ENCODE measurements around the gene RCL1. TPM values are rescaled to one million over a fixed set of nuclear protein-coding genes. Genes with fewer than 3 reads are reported as not detected.
A peak's percentile ranks its signal among the peaks of the same experiment; 100 is the strongest.
"Not testable (repeated sequence)": the region's sequence is repeated elsewhere in the genome, so short reads cannot be mapped to it uniquely, and the experiment has no call there.

RCL1 gene
- total RNA-seq, 1 donor: 15.6 TPM

DNA sequence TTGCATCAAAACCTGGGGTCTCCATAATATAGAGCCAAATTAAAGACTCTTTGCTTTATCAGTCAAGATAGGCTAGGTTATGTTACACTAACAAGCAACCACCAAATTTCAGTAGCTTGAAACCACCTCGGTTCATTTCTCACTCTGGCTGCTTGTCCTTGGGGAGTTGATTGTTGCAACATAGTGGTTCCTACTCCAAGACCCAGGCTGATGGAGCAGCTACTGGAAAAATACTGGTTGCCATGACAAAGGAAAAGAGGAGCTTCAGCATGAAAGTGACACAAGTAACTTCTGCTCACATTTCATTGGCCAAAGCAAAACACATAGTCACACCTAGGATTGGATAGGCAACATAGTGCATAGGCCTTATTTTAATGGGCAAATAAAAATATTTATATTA lies 18.5 kb upstream of the RCL1 start:
- no peaks in the 10 kb centered on the region for H3K9me3 ChIP-seq (ENCODE audit: low read depth, low read length)
- DNase-seq (ENCODE audit: insufficient read length, low spot score, missing footprints): peak; percentile 88
- H4K20me1 ChIP-seq (ENCODE audit: insufficient read depth, low read length): no peaks in the 10 kb centered on the region
- H3K4me1 ChIP-seq (ENCODE audit: insufficient read depth, low read length): peaks cover 6% of the 10 kb centered on the region
- no peaks in the 10 kb centered on the region for H3K27me3 ChIP-seq (ENCODE audit: insufficient read depth, low read length)
- no peaks in the 10 kb centered on the region for H3K36me3 ChIP-seq (ENCODE audit: insufficient read depth, low read length)
- H3K4me3 ChIP-seq (ENCODE audit: insufficient read depth, low read length): no peak overlapping the region
- H3K27ac ChIP-seq (ENCODE audit: low read depth, low read length): no peak overlapping the region
- TF ChIP-seq, protein P1, sequence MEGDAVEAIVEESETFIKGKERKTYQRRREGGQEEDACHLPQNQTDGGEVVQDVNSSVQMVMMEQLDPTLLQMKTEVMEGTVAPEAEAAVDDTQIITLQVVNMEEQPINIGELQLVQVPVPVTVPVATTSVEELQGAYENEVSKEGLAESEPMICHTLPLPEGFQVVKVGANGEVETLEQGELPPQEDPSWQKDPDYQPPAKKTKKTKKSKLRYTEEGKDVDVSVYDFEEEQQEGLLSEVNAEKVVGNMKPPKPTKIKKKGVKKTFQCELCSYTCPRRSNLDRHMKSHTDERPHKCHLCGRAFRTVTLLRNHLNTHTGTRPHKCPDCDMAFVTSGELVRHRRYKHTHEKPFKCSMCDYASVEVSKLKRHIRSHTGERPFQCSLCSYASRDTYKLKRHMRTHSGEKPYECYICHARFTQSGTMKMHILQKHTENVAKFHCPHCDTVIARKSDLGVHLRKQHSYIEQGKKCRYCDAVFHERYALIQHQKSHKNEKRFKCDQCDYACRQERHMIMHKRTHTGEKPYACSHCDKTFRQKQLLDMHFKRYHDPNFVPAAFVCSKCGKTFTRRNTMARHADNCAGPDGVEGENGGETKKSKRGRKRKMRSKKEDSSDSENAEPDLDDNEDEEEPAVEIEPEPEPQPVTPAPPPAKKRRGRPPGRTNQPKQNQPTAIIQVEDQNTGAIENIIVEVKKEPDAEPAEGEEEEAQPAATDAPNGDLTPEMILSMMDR (IDR thresholded peaks at IDR 0.05; ENCODE audit: extremely low read depth, low read depth, low read length): no peak
- H3K79me2 ChIP-seq (ENCODE audit: insufficient read depth, low read length): no peaks in the 10 kb centered on the region
- no peak overlapping the region for H3K4me2 ChIP-seq (ENCODE audit: insufficient read depth, low read length)
- no peak overlapping the region for H2AFZ ChIP-seq (ENCODE audit: low read length)

DNA sequence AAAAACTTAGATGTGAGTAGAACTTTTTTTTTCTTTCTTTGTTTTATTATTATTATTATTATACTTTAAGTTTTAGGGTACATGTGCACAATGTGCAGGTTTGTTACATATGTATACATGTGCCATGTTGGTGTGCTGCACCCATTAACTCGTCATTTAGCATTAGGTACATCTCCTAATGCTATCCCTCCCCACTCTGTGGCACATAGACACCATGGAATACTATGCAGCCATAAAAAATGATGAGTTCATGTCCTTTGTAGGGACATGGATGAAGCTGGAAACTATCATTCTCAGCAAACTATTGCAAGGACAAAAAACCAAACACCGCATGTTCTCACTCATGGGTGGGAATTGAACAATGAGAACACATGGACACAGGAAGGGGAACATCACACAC lies 17.8 kb upstream of the RCL1 start:
- not testable (repeated sequence) for H3K4me2 ChIP-seq (ENCODE audit: insufficient read depth, low read length); H3K9me3 ChIP-seq (ENCODE audit: low read depth, low read length); H3K36me3 ChIP-seq (ENCODE audit: insufficient read depth, low read length); H2AFZ ChIP-seq (ENCODE audit: low read length); H3K27me3 ChIP-seq (ENCODE audit: insufficient read depth, low read length); H4K20me1 ChIP-seq (ENCODE audit: insufficient read depth, low read length); H3K4me1 ChIP-seq (ENCODE audit: insufficient read depth, low read length); H3K4me3 ChIP-seq (ENCODE audit: insufficient read depth, low read length); H3K79me2 ChIP-seq (ENCODE audit: insufficient read depth, low read length); H3K27ac ChIP-seq (ENCODE audit: low read depth, low read length); DNase-seq (ENCODE audit: insufficient read length, low spot score, missing footprints)

DNA sequence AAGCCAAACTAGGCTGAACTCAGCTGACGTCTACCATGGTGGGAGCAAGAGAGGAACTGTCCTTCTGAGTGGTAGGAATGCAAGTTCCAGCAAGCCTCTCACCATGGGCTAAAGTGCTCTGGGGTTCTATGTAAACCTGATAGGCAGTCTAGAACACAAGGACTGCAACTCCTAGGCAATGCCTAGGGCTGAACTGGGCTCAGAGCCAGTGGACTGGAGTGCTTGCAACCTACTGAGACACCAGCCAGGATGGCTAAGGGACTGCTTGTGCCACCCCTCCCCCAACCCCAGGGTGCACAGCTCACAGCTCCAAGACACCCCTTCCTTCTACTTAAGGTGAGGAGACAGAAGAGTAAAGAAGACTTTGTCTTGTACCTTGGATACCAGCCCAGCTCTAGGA lies 12.1 kb upstream of the RCL1 start:
- Histone ChIP-seq H3K36me3 (ENCODE audit: insufficient read depth, low read length) (no peaks in the 10 kb centered on the region), H3K4me1 (ENCODE audit: insufficient read depth, low read length) (no peaks in the 10 kb centered on the region), H3K79me2 (ENCODE audit: insufficient read depth, low read length) (no peaks in the 10 kb centered on the region)

DNA sequence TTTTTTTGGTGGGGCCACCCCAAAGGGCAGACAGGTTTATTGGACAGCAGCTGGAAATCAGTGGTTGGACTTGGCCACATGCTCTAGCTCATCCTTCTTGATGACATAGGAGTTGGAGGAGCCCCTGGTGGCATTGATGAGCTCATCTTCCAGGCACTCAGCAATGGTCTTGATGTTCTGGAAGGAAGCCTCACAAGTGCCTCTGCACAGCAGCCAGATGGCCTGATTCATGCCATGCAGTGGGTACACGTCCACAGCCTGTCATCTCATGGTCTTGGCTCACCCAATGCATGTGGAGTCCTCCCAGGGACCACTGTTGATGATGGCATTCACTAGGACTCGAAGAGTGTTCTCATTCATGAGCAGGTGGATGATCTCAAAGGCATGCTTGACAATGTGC lies 11.3 kb upstream of the RCL1 start:
- no peaks in the 10 kb centered on the region for H3K9me3 ChIP-seq (ENCODE audit: low read depth, low read length)
- no peak for DNase-seq (ENCODE audit: insufficient read length, low spot score, missing footprints)

More for the DNA sequence above, 12.1 kb upstream of the RCL1 start:
- H3K27me3 ChIP-seq (ENCODE audit: insufficient read depth, low read length): no peaks in the 10 kb centered on the region
- no peak for DNase-seq (ENCODE audit: insufficient read length, low spot score, missing footprints)
- no peak overlapping the region for H3K4me2 ChIP-seq (ENCODE audit: insufficient read depth, low read length)
- H2AFZ ChIP-seq (ENCODE audit: low read length): no peak overlapping the region
- H3K4me3 ChIP-seq (ENCODE audit: insufficient read depth, low read length): no peak overlapping the region
- H3K9me3 ChIP-seq (ENCODE audit: low read depth, low read length): no peaks in the 10 kb centered on the region
- TF ChIP-seq, protein P1 (IDR thresholded peaks at IDR 0.05; ENCODE audit: extremely low read depth, low read depth, low read length): no peak
- no peaks in the 10 kb centered on the region for H4K20me1 ChIP-seq (ENCODE audit: insufficient read depth, low read length)
- H3K27ac ChIP-seq (ENCODE audit: low read depth, low read length): no peak overlapping the region

DNA sequence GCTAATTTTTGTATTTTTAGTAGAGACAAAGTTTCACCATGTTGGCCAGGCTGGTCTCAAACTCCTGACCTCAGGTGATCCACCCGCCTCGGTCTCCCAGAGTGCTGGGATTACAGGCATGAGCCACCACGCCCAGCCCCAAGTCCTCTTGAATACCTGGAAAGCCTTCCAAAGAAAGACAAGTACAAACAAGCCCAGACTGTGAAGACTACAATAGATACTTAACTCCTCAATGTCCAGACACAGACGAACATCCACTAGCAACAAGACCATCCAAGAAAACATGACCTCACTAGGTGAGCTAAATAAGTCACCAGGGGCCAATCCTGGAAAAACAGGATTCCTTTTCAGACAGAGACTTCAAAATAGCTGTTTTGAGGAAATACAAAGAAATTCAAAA lies 9.6 kb upstream of the RCL1 start:
- not testable (repeated sequence) for H3K36me3 ChIP-seq (ENCODE audit: insufficient read depth, low read length); H4K20me1 ChIP-seq (ENCODE audit: insufficient read depth, low read length); H3K79me2 ChIP-seq (ENCODE audit: insufficient read depth, low read length); H3K9me3 ChIP-seq (ENCODE audit: low read depth, low read length); H2AFZ ChIP-seq (ENCODE audit: low read length); H3K27me3 ChIP-seq (ENCODE audit: insufficient read depth, low read length); H3K4me2 ChIP-seq (ENCODE audit: insufficient read depth, low read length); H3K4me1 ChIP-seq (ENCODE audit: insufficient read depth, low read length); H3K27ac ChIP-seq (ENCODE audit: low read depth, low read length); DNase-seq (ENCODE audit: insufficient read length, low spot score, missing footprints); H3K4me3 ChIP-seq (ENCODE audit: insufficient read depth, low read length)

More for the DNA sequence above, 11.3 kb upstream of the RCL1 start:
- H3K27ac ChIP-seq (ENCODE audit: low read depth, low read length): no peak overlapping the region
- H2AFZ ChIP-seq (ENCODE audit: low read length): no peak overlapping the region
- no peak overlapping the region for H3K4me3 ChIP-seq (ENCODE audit: insufficient read depth, low read length)
- no peaks in the 10 kb centered on the region for H4K20me1 ChIP-seq (ENCODE audit: insufficient read depth, low read length)
- H3K79me2 ChIP-seq (ENCODE audit: insufficient read depth, low read length): no peaks in the 10 kb centered on the region
- TF ChIP-seq, protein P1 (IDR thresholded peaks at IDR 0.05; ENCODE audit: extremely low read depth, low read depth, low read length): no peak
- H3K4me2 ChIP-seq (ENCODE audit: insufficient read depth, low read length): no peak overlapping the region
- no peaks in the 10 kb centered on the region for H3K4me1 ChIP-seq (ENCODE audit: insufficient read depth, low read length)
- H3K36me3 ChIP-seq (ENCODE audit: insufficient read depth, low read length): no peaks in the 10 kb centered on the region
- no peaks in the 10 kb centered on the region for H3K27me3 ChIP-seq (ENCODE audit: insufficient read depth, low read length)
